ENCODE data around the gene OPCML. TPM values are rescaled to one million over a fixed set of nuclear protein-coding genes. Genes with fewer than 3 reads are reported as not detected.
A peak's percentile ranks its signal among the peaks of the same experiment; 100 is the strongest.

The OPCML gene
- total RNA-seq, 1 donor from 2014 or later: 0.12 TPM

DNA sequence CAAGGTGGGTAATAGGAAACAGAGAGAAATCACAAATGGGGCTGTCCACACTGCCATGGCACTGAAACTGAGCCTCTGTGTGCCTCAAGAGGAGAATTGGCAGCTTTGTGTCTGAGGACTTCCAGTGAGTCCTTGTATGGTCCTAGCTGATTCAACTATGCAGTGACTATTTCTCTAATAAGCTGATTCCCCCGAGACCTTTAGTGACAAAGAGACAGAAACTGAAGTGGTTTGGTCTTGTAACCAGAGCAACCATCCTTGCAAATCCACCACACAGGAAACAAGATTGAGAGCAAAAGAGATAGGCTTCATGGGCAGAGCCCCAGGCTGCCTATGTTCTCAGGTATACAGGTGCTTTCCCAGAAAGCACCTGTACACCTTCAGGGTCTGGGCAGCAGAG is 1123.4 kb downstream of the OPCML start:
- Histone ChIP-seq H3K36me3 (no peaks in the 10 kb centered on the region), H3K4me1 (no peaks in the 10 kb centered on the region), H3K9me3 (no peaks in the 10 kb centered on the region), H3K27ac (no peak overlapping the region), H3K4me3 (no peak overlapping the region), H3K27me3 (ENCODE audit: low read depth) (no peaks in the 10 kb centered on the region)
- intact Hi-C loops (cut with DNase I): no loop called here
- DNase-seq (no peak), ATAC-seq (no peak)
- TF ChIP-seq, protein P1, sequence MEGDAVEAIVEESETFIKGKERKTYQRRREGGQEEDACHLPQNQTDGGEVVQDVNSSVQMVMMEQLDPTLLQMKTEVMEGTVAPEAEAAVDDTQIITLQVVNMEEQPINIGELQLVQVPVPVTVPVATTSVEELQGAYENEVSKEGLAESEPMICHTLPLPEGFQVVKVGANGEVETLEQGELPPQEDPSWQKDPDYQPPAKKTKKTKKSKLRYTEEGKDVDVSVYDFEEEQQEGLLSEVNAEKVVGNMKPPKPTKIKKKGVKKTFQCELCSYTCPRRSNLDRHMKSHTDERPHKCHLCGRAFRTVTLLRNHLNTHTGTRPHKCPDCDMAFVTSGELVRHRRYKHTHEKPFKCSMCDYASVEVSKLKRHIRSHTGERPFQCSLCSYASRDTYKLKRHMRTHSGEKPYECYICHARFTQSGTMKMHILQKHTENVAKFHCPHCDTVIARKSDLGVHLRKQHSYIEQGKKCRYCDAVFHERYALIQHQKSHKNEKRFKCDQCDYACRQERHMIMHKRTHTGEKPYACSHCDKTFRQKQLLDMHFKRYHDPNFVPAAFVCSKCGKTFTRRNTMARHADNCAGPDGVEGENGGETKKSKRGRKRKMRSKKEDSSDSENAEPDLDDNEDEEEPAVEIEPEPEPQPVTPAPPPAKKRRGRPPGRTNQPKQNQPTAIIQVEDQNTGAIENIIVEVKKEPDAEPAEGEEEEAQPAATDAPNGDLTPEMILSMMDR (IDR thresholded peaks at IDR 0.05): no peak

DNA sequence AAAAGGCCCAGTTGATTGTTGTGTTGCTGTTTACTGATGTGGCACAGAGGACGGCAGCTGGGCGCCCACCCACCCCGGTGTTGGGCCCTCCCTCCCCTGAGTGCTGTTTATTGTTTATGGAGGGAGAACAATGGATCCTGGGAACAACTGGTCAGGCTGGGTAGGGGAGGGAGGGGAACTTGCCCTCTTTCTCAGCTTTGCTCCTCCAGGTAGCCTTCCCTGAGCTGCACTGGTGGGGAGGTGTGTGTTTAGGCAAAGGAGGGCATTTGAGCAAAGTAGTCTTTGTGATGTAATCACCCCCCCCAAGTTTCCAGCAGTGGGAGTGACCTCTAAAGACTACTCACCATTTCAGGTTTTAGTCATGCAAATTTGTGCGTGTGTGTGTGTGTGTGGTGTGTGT is 1126.6 kb downstream of the OPCML start:
- no peak for ATAC-seq
- DNase-seq: no peak

DNA sequence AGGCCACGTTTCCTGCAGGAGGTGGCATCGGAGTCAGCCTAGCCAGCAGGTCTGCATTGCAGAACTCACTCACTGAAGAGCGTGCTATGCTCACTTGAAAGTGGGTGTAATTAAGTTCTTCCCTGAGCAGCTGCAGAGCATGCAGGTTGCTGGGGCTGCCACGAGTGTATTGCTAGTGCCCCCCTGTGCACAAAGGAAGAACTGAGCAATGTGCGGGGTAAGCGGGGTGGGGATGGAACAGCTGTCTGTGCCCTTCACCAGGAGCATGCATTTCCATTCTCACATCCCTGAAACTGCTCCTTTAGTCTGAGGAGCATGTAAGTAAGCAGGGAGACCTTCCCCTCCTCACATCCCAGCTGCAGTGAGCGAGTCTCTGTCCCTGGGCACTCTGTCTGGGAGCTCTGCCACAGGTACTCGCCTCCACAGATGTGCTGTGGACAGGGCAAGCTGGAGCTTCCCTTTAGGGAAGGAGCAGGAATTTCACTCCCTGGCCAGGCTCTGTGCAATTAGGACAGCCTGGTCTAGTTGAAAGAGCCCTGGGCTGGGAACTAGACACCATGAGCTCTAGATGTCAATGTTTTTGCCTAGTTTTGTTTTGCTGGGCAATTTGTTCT is 1130.1 kb downstream of the OPCML start:
- peak; percentile 32 to 52 for ATAC-seq
- DNase-seq: no peak

More for the DNA sequence above, 1126.6 kb downstream of the OPCML start:
- Histone ChIP-seq H3K27me3 (ENCODE audit: low read depth) (peaks cover 9% of the 10 kb centered on the region), H3K9me3 (no peaks in the 10 kb centered on the region), H3K4me3 (no peak overlapping the region), H3K36me3 (no peaks in the 10 kb centered on the region), H3K27ac (no peak overlapping the region), H3K4me1 (no peaks in the 10 kb centered on the region)
- TF ChIP-seq, protein P1 (IDR thresholded peaks at IDR 0.05): no peak
- intact Hi-C loops (cut with DNase I): no loop called here

DNA sequence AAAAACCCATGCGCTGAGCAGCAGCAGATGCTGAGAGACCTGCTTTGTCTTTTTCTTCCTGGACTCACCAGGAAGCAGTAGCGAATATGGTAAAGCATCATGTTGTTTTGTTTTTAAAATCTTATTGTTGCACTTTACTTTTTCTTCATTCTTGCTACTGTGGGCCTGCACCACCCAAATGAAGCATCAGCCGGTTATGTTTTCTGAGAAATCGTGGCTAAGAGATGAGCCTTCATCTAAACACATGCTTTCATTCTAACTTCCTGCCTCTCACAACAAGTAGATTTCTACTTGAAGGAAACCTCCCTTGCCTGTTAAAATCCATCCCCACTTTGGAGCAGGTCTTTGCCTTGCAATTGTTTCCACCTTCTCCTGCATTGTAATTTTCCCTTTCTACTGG is 1136.0 kb downstream of the OPCML start:
- H3K27me3 ChIP-seq (ENCODE audit: low read depth): peaks cover 5% of the 10 kb centered on the region
- H3K4me1 ChIP-seq: no peaks in the 10 kb centered on the region
- TF ChIP-seq, protein P1 (IDR thresholded peaks at IDR 0.05): no peak
- intact Hi-C loops (cut with DNase I): no loop called here
- no peaks in the 10 kb centered on the region for H3K9me3 ChIP-seq
- no peaks in the 10 kb centered on the region for H3K36me3 ChIP-seq
- H3K27ac ChIP-seq: no peak overlapping the region
- DNase-seq (no peak), ATAC-seq (no peak)
- H3K4me3 ChIP-seq: no peak overlapping the region

More for the DNA sequence above, 1130.1 kb downstream of the OPCML start:
- TF ChIP-seq, protein P1 (IDR thresholded peaks at IDR 0.05): no peak
- Histone ChIP-seq H3K4me1 (no peaks in the 10 kb centered on the region), H3K27me3 (ENCODE audit: low read depth) (peaks cover 14% of the 10 kb centered on the region), H3K4me3 (no peak overlapping the region), H3K36me3 (no peaks in the 10 kb centered on the region), H3K9me3 (no peaks in the 10 kb centered on the region), H3K27ac (no peak overlapping the region)
- intact Hi-C loops (cut with DNase I): no loop called here

DNA sequence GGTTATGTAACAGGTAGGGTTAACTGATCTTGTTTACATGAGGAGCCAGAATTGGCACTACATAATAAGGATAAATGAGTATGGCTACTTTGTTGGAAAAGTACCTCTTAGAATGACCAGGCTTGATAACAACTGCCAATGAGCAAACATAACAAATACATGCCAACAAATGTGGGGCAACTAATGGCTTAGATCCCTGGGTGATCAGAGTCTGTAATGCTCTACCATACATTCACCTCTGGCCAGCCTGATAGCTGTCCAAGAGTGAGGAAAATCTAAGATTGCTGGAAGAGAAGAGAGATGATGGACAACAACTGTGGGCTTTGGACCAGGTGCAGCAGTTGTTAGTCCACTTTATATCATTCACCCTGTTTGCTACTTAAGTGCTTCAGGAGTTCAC is 1136.9 kb downstream of the OPCML start:
- no peak overlapping the region for H3K4me3 ChIP-seq
- DNase-seq (no peak), ATAC-seq (no peak)
- no peaks in the 10 kb centered on the region for H3K9me3 ChIP-seq
- H3K4me1 ChIP-seq: no peaks in the 10 kb centered on the region
- TF ChIP-seq, protein P1 (IDR thresholded peaks at IDR 0.05): no peak
- intact Hi-C loops (cut with DNase I): no loop called here
- H3K27me3 ChIP-seq (ENCODE audit: low read depth): peaks cover 4% of the 10 kb centered on the region
- no peak overlapping the region for H3K27ac ChIP-seq
- H3K36me3 ChIP-seq: no peaks in the 10 kb centered on the region

Measured in lower lobe of right lung (tissue), 2 donors.